Nasal cavity respiratory epithelium epithelial cell of viscerocranial mucosa (primary cell): ENCODE results near the gene ZNF711. TPM values are rescaled to one million over a fixed set of nuclear protein-coding genes. Genes with fewer than 3 reads are reported as not detected.

ENCODE experiments used
- total RNA-seq: library from RNA; depleted of rRNA; stranded (reverse); fragments of >200 nt; gene quantifications from 2 replicates; pipeline ENCODE4 v1.2.3, GENCODE V29; 2014

Gene ZNF711
- total RNA-seq, result 3.4 and 7.0 TPM in 2 replicates

DNA sequence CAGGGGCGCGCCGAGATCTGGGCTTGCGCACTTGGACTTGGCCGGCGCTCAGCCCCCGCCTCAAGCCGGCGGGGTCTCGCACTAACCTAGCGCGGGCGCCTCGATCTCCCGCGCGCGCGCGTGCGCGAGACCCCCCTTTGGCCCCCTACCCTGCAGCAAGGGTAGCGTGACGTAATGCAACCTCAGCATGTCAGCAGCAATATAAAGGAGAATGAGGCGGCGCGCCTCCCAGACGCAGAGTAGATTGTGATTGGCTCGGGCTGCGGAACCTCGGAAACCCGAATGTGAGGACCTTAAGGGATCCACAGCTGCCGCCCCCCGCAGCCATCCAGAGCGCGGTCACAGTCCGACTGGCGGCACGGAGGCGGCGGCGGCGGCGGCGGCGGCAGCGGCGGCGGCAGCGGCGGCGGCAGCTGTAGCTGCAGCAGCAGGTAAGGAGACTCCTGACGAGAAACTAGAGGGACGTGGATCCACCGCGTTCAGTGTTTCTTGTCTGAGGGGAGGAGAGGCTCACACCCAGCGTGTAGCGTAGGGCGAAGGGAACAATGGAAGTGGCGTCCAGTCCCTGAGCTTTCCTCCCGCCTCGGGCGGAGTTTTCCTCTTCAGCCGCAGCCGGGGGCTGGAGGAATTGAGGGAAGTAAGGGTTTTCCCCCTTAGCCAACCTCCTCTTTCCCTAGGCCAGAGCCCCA lies at the start of gene ZNF711, which contains the start of gene SATL1:
ZNF711 (plus strand) TSS at position 231 of the 689 bp plus-strand sequence. CDS start 3,582 bp downstream, outside the sequence.
SATL1 (minus strand) TSS at position 19 of the 689 bp plus-strand sequence. CDS start 134,811 bp downstream, outside the sequence.

Other genes starting within 250 kb of the ZNF711 start
- 9.6 and 18.2 TPM in 2 replicates for gene APOOL, start 240.1 kb upstream of the ZNF711 start, total RNA-seq
- gene SATL1, start 212 bp upstream of the ZNF711 start, total RNA-seq, result under 0.01 TPM in 1 of 2 replicates, not detected in the other
- 2.4 and 8.6 TPM in 2 replicates for gene POF1B, start 135.7 kb downstream of the ZNF711 start, total RNA-seq